Adipocyte (in vitro differentiated cells): Measurements from ENCODE around the gene SYTL3.
"Not testable (repeated sequence)": the region's sequence is repeated elsewhere in the genome, so short reads cannot be mapped to it uniquely, and the experiment has no call there.

Experiments
- DNase-seq: peaks from one replicate; pipeline ENCODE4 v3.0.0-alpha.2; 2015; ENCODE audit warnings: low read depth
- H3K27me3 ChIP-seq: replicated peaks from 2 replicates; pipeline ENCODE4 v1.7.0; 2013; ENCODE audit warnings: mild to moderate bottlenecking, low read length, moderate library complexity; ENCODE audit not compliant: control insufficient read depth, insufficient read depth
- H3K36me3 ChIP-seq: 2 replicates; pipeline ENCODE4 v1.7.0; 2013; ENCODE audit warnings: low read length, mild to moderate bottlenecking, moderate library complexity; ENCODE audit not compliant: control insufficient read depth, insufficient read depth, severe bottlenecking
- H3K4me1 ChIP-seq: 2 replicates; pipeline ENCODE4 v1.7.0; 2013; ENCODE audit warnings: mild to moderate bottlenecking, low read length, moderate library complexity; ENCODE audit not compliant: control insufficient read depth, insufficient read depth
- H3K4me3 ChIP-seq: 2 replicates; pipeline ENCODE4 v1.7.0; 2013; ENCODE audit warnings: mild to moderate bottlenecking, low read length, moderate library complexity
- H3K9ac ChIP-seq: 2 replicates; pipeline ENCODE4 v1.7.0; 2013; ENCODE audit warnings: mild to moderate bottlenecking, low read length, moderate library complexity
- H3K9me3 ChIP-seq: 2 replicates; pipeline ENCODE4 v1.7.0; 2013; ENCODE audit warnings: mild to moderate bottlenecking, low read length, moderate library complexity; ENCODE audit not compliant: control insufficient read depth

Gene SYTL3

DNA sequence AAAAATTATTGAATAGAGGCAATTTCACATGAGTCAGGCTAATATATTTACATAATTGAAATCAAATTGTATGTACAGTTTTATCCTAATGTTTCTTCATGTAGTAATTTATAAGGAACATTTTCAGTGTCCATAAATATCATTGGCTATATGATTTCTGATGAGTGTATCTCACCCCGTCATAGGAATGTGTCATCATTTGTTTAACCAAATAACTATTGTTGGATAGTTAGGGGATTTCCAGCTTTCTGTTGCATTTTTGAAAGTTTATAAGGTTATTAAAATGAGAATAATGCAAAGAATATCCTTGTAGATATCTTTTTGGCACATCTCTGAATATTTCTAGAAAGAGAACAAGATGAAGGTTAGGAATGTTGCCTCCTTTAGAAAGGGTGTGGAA lies 39.0 kb downstream of the SYTL3 start:
- H3K9ac ChIP-seq, result no peak overlapping the region
- H3K4me3 ChIP-seq, result no peak overlapping the region
- DNase-seq, result no peak
- peaks cover 17% of the 10 kb centered on the region for H3K4me1 ChIP-seq
- H3K36me3 ChIP-seq, result no peaks in the 10 kb centered on the region
- no peaks in the 10 kb centered on the region for H3K9me3 ChIP-seq
- no peaks in the 10 kb centered on the region for H3K27me3 ChIP-seq

DNA sequence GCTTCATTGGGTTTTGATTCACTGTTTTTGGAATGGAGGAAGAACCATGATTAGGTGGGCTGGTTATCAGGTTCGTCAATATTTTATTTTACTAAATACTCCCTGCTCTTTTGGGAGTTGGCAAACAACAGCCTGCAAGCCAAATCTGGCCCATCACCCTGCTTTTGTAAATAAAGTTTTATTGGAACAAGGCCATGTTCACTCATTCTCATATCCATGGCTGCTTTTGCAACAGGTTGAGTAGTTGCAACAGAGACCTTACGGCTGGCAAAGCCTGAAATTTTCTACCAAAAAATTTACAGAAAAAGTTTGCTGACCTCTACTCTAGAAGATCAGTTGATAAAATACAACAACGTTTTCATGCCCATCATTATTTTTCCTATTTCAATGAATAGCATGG lies 45.1 kb downstream of the SYTL3 start:
- no peaks in the 10 kb centered on the region for H3K27me3 ChIP-seq
- H3K9me3 ChIP-seq, result no peaks in the 10 kb centered on the region

DNA sequence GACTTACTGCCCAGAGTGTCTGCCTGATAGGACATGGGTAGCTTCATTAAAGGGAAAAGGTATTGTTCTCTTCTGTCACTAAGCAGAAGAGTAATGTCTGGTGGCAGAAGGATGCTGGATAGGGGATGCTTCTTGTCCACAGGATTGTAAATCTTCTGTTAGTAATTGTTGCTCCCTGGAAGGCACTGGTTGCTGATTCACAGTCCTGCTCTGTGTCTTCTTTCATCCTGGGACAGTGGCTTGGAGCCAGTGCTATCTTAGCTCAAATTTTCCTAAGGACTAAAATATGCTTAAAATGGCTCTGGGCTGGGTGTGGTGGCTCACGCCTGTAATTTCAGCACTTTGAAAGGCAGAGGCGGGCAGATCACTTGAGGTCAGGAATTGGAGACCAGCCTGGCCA lies 48.0 kb downstream of the SYTL3 start:
- Histone ChIP-seq H3K36me3 (no peaks in the 10 kb centered on the region), H3K4me1 (peaks cover 9% of the 10 kb centered on the region), H3K9ac (no peak overlapping the region), H3K9me3 (no peaks in the 10 kb centered on the region), H3K27me3 (no peaks in the 10 kb centered on the region), H3K4me3 (no peak overlapping the region)
- DNase-seq, result peak; percentile 33

More for the DNA sequence above, 45.1 kb downstream of the SYTL3 start:
- peaks cover 9% of the 10 kb centered on the region for H3K4me1 ChIP-seq
- H3K4me3 ChIP-seq, result no peak overlapping the region
- H3K9ac ChIP-seq, result no peak overlapping the region
- H3K36me3 ChIP-seq, result no peaks in the 10 kb centered on the region
- no peak for DNase-seq

DNA sequence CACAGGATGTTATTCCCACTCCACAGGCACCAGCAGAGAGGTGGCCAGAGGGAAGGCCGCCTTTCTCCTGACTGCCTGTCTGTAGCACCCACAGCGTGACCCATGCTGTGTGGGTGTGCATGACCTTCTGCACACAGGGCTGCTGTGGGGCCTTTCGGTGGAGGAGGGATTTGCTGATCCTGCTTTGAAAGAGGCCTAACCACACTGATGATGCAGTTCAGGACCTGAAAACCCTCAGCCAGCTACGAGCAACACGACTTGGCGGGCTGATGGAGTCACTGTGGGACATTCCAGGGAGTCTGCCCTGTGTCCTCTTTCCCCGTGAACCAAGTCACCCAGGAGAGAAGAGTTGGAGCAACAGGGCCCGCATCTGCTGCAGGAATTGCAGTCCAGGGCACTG lies 49.1 kb downstream of the SYTL3 start:
- Histone ChIP-seq H3K27me3 (no peaks in the 10 kb centered on the region), H3K4me3 (no peak overlapping the region), H3K36me3 (no peaks in the 10 kb centered on the region), H3K4me1 (peaks cover 9% of the 10 kb centered on the region), H3K9ac (no peak overlapping the region), H3K9me3 (no peaks in the 10 kb centered on the region)
- DNase-seq, result no peak

DNA sequence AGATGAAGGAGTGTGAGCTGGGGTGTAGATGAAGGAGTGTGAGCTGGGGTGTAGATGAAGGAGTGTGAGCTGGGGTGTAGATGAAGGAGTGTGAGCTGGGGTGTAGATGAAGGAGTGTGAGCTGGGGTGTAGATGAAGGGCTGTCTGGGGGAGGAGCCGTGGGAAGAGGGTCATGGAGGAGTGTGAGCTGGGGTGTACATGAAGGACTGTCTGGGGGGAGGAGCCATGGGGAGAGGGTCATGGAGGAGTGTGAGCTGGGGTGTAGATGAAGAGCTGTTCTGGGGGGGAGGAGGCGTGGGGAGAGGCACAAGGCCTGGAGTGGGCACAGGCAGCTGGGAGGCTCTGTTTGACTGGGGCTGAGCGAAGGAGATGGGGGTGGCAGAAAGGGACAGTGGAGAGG lies 51.4 kb downstream of the SYTL3 start:
- not testable (repeated sequence) for H3K4me3 ChIP-seq, H3K9me3 ChIP-seq, H3K27me3 ChIP-seq, H3K9ac ChIP-seq, DNase-seq, H3K36me3 ChIP-seq
- H3K4me1 ChIP-seq, result peaks cover 16% of the 10 kb centered on the region

DNA sequence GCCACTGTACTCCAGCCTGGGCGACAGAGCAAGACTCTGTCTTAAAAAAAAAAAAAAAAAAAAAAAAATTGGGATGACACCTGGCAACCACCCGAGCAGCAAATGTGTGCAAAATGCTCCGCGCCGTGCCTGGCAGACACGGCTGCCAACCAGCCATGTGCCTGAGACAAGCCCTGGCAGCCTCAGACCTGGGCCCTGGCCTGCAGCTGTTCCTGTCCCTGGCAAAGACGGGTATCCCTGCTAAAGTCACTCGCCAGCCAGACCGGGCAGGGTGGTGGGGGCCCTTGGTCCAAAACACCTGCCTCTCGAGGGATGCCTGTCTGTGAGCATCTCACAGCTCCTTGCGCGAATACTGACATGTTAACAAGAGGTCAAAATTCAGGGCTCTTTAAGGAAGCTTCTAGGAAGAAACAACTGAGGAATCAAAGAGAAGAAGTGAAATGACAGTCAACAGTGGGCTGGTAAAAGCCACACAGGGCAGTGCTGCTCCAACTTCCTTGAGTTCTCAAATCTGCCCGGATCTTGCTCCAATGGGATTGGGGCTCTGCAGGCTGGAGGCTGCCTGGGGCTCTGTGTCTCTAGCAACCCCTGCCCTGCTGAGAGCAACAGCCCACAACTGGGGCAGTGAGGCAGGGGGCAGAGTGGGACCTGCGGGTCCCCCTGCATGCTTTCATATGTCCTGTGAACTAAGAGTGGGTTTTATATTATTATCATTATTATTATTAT lies 53.4 kb downstream of the SYTL3 start:
- peaks cover 29% of the 10 kb centered on the region for H3K4me1 ChIP-seq
- H3K4me3 ChIP-seq, result no peak overlapping the region
- H3K9ac ChIP-seq, result no peak overlapping the region
- no peak for DNase-seq
- no peaks in the 10 kb centered on the region for H3K9me3 ChIP-seq
- no peaks in the 10 kb centered on the region for H3K27me3 ChIP-seq
- H3K36me3 ChIP-seq, result no peaks in the 10 kb centered on the region

DNA sequence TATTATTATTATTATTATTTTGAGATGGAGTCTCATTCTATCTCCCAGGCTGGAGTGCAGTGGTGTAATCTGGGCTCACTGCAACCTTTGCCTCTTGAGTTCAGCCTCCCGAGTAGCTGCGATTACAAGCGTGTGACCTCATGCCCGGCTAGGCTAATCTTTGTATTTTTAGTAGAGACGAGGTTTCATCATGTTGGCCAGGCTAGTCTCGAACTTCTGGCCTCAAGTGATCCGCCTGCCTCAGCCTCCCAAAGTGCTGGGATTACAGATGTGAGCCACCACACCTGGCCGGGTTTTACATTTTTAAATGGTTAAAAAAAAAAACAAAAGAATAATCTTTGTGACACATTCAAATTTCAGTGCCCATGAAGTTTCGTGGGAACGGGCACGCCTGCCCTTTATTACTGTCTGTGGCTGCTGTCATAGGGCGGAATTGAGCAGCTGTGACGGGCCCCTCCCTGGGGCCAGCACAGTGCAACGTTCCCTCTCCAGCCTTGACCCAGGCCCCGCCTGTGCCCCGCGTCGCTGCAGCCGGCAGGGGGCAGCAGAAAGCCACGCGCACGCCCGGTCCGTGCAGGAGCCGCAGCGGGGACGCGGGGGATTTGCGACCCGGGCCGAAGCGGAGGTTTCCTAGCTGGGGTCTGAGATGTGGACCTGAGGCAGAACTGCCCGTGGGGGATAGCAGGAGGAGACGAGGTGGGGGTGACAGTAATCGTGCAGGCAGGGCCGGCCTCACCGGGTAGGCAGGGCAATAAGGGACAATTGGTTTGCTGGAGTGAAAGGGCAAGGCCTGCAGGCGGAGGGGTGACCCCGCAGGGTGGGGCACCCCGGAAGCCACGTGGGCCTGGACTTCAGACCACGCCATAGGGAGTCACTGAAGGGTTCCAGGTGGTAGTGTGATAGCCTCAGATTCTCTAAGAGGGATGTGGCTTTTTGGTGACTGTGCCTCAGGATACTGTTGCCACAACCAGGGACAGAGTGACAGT lies 54.3 kb downstream of the SYTL3 start:
- no peaks in the 10 kb centered on the region for H3K27me3 ChIP-seq
- DNase-seq, result peak; percentile 87
- peak overlapping the region; percentile 75 for H3K9ac ChIP-seq
- H3K9me3 ChIP-seq, result no peaks in the 10 kb centered on the region
- no peaks in the 10 kb centered on the region for H3K36me3 ChIP-seq
- H3K4me1 ChIP-seq, result peaks cover 21% of the 10 kb centered on the region
- H3K4me3 ChIP-seq, result peak overlapping the region; percentile 80

DNA sequence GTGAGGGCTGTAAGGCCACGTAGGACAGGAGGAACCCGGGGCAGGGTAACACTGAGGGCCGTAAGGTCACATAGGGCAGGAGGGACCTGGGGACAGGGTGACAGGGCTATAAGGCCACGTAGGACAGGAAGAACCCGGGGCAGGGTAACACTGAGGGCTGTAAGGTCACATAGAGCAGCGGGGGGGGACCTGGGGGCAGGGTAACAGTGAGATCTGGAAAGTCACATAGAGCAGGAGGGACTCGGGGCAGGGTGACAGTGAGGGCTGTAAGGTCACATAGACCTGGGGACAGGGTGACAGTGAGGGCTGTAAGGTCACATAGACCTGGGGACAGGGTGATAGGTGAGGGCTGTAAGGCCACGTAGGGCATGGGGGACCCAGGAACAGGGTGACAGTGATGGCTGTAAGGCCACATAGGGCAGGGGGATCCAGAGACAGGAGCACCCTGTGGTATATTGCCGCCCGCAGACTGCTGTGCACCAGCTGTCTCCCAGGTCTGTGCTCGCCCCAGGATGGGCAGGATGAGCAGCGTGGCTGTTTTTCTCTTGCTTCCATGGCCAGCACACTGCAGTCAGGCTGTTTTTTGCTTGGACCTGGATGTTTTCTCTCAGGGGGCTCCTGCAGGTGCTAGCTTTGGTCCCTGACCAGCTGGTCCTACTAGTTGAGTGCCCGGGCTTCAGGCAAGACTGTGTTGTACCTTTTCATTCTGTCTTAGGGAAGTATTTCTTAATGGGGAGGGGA lies 55.7 kb downstream of the SYTL3 start:
- H3K4me3 ChIP-seq, result no peak overlapping the region
- H3K9me3 ChIP-seq, result no peaks in the 10 kb centered on the region
- peaks cover 21% of the 10 kb centered on the region for H3K4me1 ChIP-seq
- no peaks in the 10 kb centered on the region for H3K36me3 ChIP-seq
- DNase-seq, result no peak
- H3K9ac ChIP-seq, result no peak overlapping the region
- H3K27me3 ChIP-seq, result no peaks in the 10 kb centered on the region

DNA sequence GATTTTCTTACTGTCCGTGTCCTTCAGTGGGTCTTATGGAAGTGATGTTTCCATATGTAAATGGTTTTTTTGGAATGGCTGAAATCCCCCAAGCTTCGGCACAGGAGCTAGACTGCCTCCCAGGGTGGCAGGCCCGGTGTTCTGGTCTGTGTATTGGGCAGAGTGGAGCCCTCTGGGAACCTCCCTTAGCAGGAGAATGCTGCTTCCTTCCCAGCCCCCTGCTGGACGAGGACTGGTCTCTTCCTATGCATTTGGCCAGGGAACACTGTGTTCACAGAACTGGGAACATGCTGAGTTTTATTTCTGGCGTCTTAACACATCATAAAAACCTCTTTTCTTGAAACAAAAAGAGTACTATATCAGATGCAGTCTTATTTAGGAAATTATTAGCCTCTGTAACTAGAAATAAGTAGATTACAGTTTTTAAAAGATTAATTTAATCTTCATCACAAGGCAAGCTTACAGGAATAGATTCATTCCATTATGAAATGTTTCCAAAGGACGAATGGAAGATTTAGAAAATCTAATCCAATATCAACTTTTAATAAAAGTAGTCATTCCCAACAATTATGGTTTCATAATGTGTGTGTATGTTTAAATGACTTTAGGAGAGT lies 56.6 kb downstream of the SYTL3 start:
- H3K36me3 ChIP-seq, result no peaks in the 10 kb centered on the region
- DNase-seq, result peak; percentile 72

DNA sequence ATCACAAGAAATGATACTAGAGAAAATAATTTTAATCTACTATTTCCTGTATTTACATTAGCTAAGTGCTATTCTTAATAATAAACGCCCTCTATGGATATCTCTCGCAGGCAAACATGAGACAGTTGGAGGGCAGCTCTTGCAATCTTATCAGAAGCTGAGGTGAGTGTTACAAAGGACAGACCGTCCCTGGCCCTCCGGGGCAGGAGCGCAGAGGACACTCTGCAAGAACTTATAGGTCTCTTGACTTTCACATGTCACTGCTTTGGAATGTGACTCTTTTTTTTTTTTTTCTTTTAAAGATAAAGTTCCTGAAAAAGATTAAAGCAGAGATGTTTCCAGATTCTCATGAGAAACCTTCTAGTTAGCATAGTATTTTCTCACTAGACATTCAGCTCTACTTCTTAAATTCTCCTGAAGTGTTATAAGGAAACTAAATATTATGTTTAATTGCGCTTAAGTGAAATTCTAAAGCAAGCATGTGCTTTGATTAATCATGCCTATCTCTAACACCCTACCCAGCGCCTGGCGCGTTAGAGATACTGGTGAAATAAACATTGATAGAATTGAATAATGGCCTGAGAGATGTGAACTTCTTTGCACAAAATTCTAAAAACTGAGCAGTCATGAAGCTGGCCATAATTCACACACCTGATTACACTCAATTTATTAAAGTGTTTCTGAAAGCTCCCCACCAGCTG lies 57.4 kb downstream of the SYTL3 start:
- Histone ChIP-seq H3K27me3 (no peaks in the 10 kb centered on the region), H3K4me1 (peaks cover 21% of the 10 kb centered on the region), H3K9ac (peak overlapping the region; percentile 67), H3K9me3 (no peaks in the 10 kb centered on the region), H3K36me3 (no peaks in the 10 kb centered on the region), H3K4me3 (peak overlapping the region; percentile 58)
- peak; percentile 59 for DNase-seq

More for the DNA sequence above, 56.6 kb downstream of the SYTL3 start:
- Histone ChIP-seq H3K9ac (peak overlapping the region; percentile 67), H3K4me3 (peak overlapping the region; percentile 58), H3K27me3 (no peaks in the 10 kb centered on the region), H3K9me3 (no peaks in the 10 kb centered on the region), H3K4me1 (peaks cover 21% of the 10 kb centered on the region)
